ENCODE data around the gene TMEM200C.

The TMEM200C gene

DNA sequence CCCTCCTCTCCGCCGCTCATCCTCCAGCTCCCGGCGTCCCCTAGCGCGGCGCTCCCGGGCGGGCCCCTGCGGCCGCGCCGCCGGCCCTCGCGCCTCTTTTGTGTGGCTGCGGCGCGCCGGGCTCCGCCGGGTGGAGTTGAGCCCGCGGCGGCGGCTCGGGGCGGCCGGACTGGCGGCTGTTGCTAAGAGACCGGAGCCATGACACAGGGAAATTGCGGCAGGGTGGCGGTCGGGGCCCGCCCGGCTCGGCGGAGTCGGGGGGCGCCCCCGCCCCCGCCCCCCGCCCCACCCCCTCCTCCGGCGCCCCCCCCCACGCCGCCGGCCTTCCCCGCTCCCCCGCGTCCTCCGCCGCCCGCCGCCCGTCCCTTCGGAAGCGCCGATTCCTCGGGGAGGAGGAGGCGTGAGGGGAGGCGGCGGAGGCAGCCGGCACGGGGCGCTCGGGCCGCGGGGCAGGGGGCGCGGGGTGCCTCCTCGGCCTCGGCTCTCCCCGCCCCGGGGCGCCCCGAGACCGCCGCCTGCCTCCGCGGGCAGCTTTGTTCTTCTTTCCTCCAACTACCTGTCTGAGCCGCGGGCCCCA lies at the start of gene TMEM200C:
TSS of gene TMEM200C (minus strand) at position 224 of the 577 bp plus-strand sequence. CDS start 3,459 bp downstream, outside the sequence.
- peak; percentile 16 for DNase-seq

DNA sequence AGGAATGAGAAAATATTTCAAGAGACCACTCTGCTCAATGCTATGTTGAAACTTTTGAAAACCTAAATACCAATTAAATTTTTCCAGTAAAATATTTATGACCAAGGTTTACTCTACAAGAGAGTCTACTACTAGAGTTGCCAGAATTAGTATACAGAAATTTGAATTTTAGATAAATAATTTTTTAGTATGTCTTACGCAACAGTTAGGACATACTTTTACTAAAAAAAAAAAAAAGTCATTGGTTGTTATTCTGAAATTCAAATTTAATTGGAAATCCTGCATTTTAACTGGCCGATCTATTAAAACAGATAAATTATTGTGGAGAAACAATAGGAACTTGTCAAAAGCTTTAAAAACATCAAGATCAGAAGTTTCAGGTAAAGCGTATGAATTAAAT lies 49.1 kb upstream of the TMEM200C start:
- DNase-seq: no peak

DNA sequence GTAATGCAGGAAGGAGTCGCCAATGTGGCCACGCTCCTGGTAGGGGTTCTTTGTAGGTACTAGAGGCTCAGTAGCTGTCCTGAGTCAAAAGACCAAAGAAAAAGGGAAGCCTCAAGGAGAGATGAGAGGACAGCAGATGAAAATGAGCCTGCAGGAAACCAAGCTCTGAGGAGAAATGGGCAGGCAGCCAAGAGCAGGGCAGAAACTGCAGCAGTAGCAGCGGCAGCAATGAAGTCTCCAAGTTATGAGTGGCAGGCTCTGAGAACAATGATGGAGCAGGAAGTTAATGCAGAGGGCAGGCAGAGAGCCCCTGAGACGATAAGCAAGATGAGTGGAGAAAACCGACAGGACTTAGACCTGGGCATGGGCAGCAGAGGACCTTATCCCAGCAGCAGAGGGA lies 48.2 kb upstream of the TMEM200C start:
- no peak for DNase-seq

DNA sequence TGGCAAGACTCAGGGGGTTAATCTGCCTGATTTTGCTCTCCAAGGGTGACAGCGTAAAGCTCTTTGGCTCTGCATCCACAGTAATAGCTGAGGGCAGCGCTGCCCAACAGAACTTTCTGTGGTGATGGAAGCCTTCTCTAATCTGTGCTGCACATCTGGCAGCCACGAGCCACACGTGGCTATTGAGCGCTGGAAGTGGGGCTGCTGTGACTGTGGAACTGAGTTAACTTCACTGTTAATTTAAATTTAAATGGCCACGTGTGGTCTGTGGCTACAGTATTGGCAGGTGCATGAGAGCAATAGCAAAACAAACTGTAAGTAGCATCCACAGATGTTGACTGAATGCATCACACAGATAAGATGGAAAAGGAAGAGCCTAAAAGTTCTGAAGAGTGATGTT lies 47.3 kb upstream of the TMEM200C start:
- DNase-seq: no peak

DNA sequence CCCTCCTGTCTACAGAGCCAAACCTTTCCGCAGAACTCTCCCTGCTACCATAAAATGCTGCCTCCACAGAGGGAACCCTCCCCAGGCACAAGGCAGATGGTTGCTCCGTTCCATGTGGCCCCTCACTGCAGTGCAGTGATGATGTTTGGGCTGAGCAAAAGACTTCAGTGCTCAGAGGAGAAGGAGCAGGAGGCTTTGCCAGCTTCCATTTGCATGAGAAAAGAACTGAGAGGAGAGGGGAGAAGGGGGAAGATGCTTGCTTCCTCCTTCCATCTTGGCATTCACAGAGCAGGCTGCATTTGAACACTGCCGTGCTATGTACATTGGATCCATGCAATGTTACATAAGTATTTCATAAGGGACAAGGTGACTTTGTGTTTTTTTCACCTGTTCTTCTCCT lies 46.6 kb upstream of the TMEM200C start:
- DNase-seq: no peak

DNA sequence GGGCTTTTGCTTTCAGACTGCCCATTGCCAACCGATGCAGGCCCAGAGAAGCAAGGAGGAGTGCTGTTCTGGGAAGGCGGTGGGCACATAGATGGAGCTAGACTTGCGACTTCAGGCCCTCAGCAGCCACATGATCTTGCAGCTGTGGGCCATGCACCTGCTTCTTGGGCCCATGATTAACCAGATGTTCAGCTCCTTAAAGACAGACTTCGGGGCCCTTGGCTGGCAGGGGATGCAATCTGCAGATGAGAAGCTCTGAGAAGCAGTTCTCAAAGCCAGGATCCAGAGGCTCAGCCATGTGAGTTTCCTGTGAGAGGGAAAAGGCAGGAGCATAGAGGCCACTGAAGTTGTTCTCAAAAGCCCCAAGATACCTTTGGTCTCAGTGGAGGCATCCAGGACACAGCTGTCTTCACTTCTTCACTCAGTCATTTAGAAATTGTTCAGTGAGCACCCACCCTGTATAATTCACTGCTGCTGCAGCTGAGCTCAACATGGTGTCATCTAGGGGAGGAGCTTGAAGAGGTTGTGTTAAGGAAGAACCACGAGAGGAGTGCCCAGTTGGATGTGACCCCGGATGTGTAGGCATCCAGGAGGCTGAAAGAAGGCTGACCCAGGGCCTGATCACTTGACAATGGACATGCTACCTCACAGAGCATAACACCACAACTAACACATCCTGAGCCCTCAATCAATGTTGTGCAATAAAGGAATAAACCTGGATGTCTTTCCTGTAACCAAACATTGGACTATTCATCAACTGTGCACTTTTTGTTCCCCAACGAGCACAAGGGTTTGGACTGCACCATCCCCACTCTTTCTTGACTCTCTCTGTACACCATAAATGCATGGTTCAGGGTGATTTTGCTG lies 44.7 kb upstream of the TMEM200C start:
- DNase-seq: no peak

DNA sequence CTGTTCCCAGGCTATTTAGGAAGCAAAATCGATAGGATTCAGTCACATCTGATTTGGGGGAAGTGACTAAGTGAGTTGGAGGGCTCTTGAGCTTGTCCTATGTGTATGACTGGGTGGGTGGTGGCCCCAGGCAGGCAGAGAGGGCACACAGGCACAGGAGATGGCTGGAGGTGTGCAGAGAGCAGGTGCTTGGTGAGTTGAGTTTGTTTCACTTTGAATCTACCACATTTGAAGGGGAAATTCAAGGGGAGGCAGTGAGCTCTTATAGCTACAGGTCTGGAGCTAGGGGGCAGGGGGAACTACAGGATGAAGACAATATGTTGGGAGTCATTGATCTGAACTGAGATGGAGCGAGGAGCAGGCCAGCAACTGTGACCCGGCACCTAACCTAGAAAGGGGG lies 42.5 kb upstream of the TMEM200C start:
- DNase-seq: no peak

DNA sequence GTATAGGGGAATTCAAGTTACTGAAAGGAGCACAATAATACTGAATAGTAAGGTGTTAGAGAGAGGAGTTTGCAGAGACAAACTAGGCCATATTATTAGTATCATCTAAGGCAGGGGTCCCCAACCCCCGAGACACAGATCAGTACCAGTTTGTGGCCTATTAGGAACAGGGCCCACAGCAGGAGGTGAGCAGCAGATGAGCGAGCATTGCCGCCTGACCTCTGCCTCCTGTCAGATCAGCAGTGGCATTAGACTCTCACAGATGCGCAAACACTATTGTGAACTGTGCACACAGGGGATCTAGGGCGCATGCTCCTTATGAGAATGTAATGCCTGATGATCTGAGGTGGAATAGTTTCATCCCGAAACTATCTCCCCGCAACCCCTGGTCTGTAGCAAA lies 41.8 kb upstream of the TMEM200C start:
- no peak for DNase-seq

DNA sequence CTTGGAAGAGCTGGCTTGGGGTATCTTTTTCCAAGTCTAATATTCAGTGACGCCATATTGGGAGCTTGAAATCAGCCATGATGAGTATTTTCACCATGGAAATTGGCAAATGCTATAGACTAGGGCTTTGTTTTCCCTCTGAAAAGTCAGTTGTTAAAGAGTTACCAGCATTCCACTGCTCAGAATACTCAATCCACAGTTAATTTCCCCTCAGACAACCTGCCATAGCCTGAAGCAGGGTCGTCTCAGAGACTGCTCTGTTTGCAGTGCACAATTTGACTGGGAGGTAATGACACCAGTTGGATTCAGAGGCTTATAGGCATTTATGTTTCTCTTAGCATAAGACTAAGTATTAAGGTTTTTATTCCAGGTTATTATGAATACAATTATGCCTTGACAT lies 35.5 kb upstream of the TMEM200C start:
- no peak for DNase-seq

DNA sequence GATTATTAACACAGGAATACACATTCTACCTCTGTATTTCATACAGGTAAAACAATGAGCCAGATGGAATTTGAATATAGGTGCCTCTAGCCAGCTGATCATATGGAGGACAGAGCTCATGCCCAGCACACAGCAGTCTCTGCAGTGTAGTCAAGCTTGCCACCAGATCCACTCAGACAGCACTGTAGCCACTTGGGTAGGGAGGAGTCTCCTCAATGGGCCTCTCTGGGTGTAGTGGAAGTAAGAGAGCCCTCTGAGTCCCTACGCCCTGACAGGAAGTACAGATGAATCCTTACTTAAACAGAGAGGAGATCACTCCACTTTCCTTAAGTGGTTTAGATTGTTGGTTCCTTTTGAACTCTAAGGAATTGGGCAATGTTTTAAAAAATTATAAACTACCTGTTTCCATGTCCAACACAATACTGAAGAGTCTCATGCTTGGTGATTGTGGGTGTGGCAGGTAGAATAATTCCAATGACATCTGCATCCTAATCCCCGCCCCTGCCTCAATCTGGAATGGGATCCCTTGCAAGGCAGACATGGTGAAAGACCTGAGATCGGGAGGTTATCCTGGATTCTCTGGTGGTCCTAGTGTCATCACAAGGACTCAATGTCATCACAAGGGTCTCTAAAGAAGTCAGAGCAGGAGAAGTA lies 23.0 kb upstream of the TMEM200C start:
- no peak for DNase-seq

DNA sequence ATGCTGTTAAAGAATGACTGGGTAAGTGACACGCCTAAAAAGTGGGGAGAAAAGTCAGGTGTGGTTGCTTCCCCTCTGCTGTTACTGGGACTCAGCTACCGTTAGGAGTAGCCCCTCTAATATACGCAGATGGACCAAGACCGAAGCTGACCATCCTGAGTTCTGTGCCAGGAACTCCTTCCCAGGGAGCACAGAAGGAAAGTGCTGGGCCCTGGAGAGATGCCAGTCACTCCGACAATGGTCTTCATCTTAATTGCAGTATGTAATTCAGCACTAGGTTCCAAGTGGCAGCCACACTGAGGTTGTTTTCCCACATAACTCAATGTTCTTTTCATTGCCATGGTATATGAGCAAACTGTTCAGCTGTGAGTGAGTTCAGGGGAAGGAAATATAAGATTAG lies 19.6 kb upstream of the TMEM200C start:
- DNase-seq: no peak

DNA sequence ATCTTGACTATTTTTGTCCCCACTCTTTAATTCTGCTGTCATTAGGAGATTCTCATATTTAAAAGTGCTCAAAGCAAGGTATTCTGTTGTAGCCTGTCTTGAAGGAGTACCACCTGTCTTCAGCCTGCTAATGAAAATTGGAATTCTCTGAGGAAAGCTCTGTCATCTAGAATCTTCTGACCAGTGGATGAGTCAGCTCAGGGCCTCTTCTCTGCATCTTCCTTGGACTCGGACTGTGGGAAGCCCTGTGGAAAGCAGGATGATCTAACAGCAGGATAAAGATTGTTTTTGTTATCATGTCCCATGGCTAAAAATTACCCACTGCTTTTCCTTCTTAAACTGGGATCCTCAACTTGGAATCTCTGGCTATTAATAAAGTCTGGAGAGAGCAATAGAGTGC lies 18.7 kb upstream of the TMEM200C start:
- no peak for DNase-seq

DNA sequence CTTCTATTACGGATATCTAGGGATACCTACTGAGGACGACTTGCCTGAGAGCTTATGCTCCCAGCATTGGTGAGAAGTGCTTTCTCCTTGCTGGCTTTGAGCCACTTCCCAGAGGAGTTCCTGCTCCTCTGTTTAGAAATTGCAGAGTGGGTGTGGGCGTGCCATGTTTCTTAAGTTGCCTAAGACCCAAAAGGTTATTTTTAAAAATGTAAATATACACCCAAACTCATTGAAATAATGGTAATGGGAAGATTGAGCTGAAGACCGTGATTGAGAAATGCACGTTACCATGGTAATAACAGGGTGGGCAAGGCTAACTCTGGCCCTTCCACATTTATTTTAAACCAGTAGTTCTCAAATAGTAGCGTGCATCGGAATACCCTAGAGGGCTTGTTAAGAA lies 17.2 kb upstream of the TMEM200C start:
- DNase-seq: no peak

DNA sequence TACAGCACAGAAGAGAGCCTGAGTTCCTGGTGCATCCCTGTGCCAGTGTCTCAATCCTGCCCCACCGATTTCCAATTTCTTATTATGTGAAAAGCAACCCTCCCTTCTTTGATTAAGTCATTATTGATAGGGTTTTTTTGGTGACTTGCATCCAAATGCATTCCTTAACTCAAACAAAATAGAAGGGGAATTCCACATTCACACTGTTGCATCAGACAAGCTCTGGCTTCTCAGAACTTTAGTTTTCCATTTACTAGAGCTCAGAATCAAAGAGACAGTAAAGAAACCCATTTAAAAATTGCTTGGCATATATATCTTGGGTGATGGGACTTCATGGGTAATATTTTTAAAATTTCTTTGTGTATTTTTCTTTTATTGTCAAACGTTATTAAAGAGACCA lies 13.8 kb upstream of the TMEM200C start:
- DNase-seq: no peak

DNA sequence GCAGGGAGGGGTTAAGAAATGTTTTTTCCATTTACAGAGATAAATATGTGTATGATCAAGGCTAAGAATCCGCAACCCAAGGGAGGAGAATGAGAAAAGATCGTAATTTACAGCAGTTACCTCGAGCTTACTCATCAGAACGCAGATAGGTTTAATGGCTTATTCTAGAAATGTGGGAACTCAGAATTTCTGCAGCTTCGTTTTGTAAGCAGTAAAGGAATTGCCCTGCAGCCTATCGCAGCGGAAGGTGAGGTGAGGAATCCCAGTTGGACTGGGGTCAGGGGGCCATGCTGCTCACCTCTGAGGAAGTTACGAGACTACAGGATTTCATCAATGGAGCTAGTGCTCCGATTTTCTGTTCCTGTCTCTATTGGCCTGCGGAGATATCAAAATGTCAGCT lies 8.1 kb upstream of the TMEM200C start:
- DNase-seq: no peak

DNA sequence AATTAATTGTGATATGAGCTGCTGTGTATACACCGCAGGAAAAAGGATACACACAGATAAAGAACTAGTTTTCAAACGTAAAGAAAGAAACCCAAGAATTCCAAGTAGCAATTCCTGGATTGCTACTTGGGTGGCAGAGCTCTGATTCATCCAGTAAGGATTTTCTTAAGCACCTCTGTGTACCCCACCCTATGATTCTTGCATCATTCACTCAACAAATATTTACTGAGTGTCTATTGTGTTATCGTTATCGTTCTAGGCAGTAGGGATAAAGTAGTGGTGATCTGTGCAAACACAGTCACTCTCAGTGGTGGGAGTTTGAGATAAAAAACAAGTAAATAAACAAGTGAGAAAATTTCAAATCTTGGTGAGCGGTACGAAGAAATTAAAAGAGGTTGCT lies 4.9 kb upstream of the TMEM200C start:
- DNase-seq: no peak

DNA sequence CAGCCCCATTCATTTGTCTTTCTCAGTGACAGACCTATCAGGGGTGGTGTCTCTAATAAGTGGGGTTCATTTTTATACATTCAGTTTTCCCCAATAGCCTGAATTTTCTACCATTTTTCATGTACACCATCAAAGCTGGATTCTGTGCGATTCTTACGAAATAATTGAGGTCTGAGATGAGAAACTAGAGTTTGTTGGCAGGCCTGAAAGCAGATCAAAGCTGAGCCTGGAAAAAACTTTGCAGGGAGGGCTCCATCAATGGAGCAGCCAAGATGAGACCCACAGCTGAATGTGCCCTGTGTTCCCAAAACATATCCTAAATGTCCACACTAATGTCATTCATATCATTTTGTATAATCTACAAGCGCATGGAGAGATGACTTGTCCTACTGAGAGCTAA lies 4.5 kb upstream of the TMEM200C start:
- no peak for DNase-seq

DNA sequence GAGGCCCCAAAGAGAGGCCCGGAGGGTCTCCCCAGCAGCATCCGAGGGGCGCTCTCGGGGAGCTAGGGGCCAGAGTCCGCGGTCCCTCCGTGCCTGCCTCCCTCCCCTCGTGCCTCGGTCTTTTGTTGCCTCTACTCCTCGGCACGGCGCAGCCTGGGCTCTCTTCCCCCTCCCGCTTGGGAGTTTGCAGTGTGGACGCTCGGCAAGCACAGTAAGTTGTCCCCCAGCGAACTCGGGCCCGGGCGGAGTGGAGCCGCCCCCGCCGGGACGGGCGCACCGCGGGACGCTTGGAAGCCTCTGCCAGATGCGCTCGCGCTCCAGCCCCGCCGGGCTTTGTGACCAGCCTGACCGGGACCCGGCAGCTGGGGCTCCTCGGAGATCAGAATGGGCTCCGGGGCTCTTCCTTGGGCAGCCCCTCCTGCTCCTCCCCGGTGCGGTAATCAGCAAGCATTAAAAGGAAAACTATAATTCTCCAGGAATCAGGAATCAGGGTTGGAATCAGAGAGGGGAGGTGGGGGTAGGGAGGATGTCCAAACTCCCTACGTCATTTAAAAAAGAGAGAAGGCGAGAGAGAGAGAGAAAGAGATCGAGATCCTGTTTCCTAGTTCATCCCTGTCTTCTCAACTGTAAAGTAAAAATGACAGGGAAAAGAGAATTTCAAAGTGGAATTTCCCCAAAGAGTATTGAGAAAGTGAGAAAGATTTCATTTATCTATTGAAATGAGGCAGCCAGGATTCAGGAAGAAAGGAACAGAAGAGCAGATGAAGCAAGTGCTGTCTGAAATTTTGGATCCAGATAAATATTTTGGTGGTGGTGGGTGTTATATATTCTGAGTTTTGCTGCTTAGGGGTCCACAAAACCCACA lies 786 bp upstream of the TMEM200C start:
- no peak for DNase-seq

DNA sequence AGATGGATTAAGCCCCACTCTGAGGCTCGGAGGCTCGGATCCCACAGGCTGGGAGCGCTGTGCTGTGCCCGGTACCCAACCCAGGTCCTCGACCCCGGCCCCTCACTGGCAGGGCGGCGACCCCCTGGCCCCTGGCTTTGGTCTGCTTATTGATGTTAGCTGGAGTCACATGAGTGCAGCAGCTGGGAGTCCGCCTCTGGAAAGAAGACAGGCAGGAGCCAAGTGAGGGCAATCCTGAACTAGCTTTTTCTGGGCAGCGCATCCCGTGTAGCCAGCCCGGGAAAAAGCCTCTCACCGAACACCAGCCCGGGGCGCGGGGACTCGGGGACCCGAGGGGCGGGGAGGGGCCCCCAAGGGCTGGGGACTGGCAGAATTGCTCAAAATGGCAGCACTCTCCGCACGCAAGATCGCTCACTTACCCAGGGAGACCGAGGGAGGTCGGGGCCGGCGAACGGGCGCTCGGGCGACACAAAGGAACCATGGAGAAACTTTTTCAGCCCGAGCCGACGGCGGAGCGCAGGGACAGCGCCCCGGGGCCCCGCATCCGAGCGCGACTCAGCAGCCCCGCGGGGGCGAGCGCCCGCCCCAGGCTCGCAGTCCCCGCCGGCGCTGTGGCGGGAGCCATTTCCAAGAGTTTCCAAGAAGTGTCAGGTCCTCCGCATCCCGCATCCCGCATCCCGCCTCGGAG lies 567 bp downstream of the TMEM200C start:
- DNase-seq: no peak

DNA sequence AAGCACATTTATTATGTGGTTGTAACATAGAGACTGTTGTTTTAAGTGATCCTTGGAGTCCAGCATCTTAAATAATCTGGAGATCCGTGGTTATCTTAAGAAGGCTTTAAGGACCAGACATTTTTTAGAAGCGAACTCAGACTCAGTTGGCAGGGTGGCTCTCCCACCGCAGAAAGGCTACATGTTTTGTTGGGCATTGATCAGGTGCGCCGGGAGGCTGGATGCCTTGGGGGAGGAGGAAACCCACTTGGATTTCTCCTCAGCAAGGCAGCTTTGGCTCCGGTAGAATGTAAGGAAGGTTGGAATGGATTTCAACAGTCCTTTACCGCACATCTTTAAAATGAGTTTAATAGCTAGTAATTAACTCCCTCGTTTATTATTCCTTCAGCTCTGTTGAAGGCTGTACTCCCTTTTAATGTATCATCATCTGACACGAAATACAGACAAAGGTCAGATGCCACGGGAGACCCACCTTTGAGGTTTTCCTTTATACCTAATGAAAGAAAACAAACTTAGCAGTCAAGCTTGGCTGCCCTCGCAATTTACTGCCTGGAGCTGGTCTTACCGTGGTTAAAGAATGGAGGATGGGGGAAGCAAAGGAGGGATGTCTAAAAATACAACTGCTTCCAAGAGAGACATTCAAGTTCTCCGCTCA lies 1.2 kb downstream of the TMEM200C start:
- DNase-seq: no peak

DNA sequence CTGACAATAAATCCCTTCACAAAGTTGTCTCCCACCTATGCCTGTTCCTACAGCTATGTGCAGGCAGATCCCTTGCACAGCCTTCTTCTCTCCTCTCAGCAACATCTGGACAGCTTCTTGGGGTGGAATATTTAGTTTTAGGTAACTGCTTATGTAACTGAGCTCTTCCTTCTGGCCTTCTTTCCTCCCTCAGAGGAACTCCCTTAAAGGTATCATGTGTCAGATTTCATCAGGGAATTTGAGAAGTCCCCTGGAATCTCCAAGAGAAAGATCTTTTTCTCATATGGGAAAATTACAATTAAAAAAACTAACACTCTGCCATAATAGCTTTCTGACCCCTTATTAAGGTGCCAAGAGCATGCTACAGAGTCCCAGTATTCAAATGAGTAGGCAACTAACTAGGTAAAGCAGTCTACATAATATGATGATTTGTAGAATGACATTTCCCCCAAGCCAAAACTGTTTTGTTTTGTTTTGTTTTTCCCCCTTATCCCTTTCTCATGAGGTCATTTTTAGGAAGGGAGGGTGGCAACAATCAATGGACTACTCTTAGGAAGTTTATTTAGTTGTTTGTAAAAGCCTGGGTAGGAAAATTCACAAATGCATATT lies 2.4 kb downstream of the TMEM200C start:
- DNase-seq: no peak

DNA sequence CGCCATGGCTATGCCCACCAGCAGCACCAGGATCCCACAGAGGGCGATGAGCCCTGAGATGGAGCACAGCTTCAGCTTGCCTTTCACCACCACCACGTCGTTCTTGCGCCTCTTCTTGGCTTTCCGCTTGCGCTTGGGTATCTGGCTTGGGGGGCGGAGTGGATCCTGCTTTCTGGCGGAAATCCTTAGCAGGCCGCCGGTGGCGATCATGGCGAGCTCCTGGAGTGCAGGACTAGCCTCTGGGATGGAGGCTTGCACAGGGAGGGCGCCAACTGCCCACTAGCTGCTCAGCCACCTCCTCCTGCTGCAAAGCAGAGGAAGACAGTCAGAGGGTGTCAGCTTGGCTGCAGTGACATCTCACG lies 3.5 kb downstream of the TMEM200C start:
- DNase-seq: no peak
